ENCODE measurements around the gene NXN. TPM values are rescaled to one million over a fixed set of nuclear protein-coding genes. Genes with fewer than 3 reads are reported as not detected.

The NXN gene
- total RNA-seq, 1 experiment from 2014 or later = 126 TPM

DNA sequence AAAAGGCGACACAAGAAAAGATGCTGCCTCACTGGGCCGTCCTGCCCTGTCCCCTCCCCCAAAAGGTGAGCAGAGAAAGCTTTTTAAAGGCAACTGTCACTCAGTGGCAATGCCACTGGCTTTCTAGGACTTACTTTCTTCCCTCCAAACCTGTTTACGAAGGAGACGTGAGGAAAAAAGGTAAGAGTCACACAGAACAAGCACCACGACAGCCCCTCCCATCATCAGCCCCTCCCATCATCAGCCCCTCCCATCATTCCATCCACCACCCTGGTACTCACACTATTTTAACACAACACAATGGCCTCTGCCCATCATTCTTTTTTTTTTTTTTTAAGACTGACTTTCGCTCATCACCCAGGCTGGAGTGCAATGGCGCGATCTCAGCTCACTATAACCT is 77.1 kb downstream of the NXN start:
- ATAC-seq = no peak
- TF ChIP-seq TCF7L2 (IDR thresholded peaks at IDR 0.05; ENCODE audit: low read depth, low read length) (no peak), POLR2AphosphoS5 (IDR thresholded peaks at IDR 0.05; ENCODE audit: low read depth, low read length) (no peak), SIN3A (IDR thresholded peaks at IDR 0.05; ENCODE audit: borderline replicate concordance, insufficient read depth, low read depth, low read length) (no peak)
- TF ChIP-seq, protein P1, sequence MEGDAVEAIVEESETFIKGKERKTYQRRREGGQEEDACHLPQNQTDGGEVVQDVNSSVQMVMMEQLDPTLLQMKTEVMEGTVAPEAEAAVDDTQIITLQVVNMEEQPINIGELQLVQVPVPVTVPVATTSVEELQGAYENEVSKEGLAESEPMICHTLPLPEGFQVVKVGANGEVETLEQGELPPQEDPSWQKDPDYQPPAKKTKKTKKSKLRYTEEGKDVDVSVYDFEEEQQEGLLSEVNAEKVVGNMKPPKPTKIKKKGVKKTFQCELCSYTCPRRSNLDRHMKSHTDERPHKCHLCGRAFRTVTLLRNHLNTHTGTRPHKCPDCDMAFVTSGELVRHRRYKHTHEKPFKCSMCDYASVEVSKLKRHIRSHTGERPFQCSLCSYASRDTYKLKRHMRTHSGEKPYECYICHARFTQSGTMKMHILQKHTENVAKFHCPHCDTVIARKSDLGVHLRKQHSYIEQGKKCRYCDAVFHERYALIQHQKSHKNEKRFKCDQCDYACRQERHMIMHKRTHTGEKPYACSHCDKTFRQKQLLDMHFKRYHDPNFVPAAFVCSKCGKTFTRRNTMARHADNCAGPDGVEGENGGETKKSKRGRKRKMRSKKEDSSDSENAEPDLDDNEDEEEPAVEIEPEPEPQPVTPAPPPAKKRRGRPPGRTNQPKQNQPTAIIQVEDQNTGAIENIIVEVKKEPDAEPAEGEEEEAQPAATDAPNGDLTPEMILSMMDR (IDR thresholded peaks at IDR 0.05) = no peak
- TF ChIP-seq, protein P2, sequence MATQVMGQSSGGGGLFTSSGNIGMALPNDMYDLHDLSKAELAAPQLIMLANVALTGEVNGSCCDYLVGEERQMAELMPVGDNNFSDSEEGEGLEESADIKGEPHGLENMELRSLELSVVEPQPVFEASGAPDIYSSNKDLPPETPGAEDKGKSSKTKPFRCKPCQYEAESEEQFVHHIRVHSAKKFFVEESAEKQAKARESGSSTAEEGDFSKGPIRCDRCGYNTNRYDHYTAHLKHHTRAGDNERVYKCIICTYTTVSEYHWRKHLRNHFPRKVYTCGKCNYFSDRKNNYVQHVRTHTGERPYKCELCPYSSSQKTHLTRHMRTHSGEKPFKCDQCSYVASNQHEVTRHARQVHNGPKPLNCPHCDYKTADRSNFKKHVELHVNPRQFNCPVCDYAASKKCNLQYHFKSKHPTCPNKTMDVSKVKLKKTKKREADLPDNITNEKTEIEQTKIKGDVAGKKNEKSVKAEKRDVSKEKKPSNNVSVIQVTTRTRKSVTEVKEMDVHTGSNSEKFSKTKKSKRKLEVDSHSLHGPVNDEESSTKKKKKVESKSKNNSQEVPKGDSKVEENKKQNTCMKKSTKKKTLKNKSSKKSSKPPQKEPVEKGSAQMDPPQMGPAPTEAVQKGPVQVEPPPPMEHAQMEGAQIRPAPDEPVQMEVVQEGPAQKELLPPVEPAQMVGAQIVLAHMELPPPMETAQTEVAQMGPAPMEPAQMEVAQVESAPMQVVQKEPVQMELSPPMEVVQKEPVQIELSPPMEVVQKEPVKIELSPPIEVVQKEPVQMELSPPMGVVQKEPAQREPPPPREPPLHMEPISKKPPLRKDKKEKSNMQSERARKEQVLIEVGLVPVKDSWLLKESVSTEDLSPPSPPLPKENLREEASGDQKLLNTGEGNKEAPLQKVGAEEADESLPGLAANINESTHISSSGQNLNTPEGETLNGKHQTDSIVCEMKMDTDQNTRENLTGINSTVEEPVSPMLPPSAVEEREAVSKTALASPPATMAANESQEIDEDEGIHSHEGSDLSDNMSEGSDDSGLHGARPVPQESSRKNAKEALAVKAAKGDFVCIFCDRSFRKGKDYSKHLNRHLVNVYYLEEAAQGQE (IDR thresholded peaks at IDR 0.05; ENCODE audit: insufficient read depth in 1 of 2, low read depth in 2 of 2, low read length in 1 of 2) = no peak
- CTCF ChIA-PET = no interaction called here
- peaks cover 31% of the 10 kb centered on the region for H3K4me1 ChIP-seq (ENCODE audit: control insufficient read depth, insufficient read depth, low read length)
- no peak for DNase-seq (ENCODE audit: low read depth, low spot score)
- no peaks in the 10 kb centered on the region for H3K27me3 ChIP-seq (ENCODE audit: control insufficient read depth, insufficient read depth, low read length)
- intact Hi-C loops (cut with micrococcal nuclease; ENCODE audit: unreplicated experiment) = no loop called here
- no peak overlapping the region for H3K27ac ChIP-seq (ENCODE audit: low read length)
- POLR2A ChIA-PET = no interaction called here
- no peaks in the 10 kb centered on the region for H3K36me3 ChIP-seq (ENCODE audit: control insufficient read depth, insufficient read depth, low read length)
- BruUV-seq (replicated peaks) = no TSS peak
- no peaks in the 10 kb centered on the region for H3K9me3 ChIP-seq (ENCODE audit: control insufficient read depth, insufficient read depth, low read depth, low read length)
- no peak overlapping the region for H3K4me3 ChIP-seq (ENCODE audit: low read depth in 2 of 2, low read length in 2 of 2)
- in situ Hi-C loops (cut with HindIII; ENCODE audit: low pct_unique_long_range_greater_than_20kb, low sequenced_read_pairs) = no loop called here

DNA sequence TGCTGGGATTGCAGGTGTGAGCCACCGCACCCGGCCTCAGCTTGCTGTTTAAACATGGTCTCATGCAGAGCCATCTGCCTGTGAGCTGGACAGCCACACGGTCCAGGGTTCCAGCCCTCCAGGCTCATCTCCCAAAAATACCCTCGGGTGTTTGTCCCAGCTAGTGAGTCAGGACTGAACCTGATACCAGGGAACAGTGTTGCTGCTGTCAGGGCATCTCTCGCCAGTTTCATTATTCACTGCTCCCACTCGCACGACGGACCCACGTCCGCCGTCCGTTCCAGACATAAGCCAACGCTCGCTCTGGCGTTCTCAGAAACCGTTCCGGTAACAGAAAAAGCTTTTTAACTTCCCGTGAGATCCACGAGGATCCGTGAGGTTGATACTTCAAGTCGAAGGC is 77.6 kb downstream of the NXN start:
- Histone ChIP-seq H3K27me3 (ENCODE audit: control insufficient read depth, insufficient read depth, low read length) (no peaks in the 10 kb centered on the region), H3K9me3 (ENCODE audit: control insufficient read depth, insufficient read depth, low read depth, low read length) (no peaks in the 10 kb centered on the region), H3K4me1 (ENCODE audit: control insufficient read depth, insufficient read depth, low read length) (peaks cover 31% of the 10 kb centered on the region), H3K36me3 (ENCODE audit: control insufficient read depth, insufficient read depth, low read length) (no peaks in the 10 kb centered on the region), H3K27ac (ENCODE audit: low read length) (no peak overlapping the region), H3K4me3 (ENCODE audit: low read depth in 2 of 2, low read length in 2 of 2) (no peak overlapping the region)
- ATAC-seq (no peak), DNase-seq (ENCODE audit: low read depth, low spot score) (no peak)
- BruUV-seq (replicated peaks) = no TSS peak
- CTCF ChIA-PET = no interaction called here
- in situ Hi-C loops (cut with HindIII; ENCODE audit: low pct_unique_long_range_greater_than_20kb, low sequenced_read_pairs) = no loop called here
- POLR2A ChIA-PET = interaction anchor here (0.6 kb wide), 1 partner anchor 15 kb away, joined by 3 read pairs; no protein-coding TSS in a partner anchor
- no peak for TF ChIP-seq SIN3A (IDR thresholded peaks at IDR 0.05; ENCODE audit: borderline replicate concordance, insufficient read depth, low read depth, low read length)
- TF ChIP-seq, protein P1 (IDR thresholded peaks at IDR 0.05) = no peak
- TF ChIP-seq POLR2AphosphoS5 (IDR thresholded peaks at IDR 0.05; ENCODE audit: low read depth, low read length) = no peak
- TF ChIP-seq TCF7L2 (IDR thresholded peaks at IDR 0.05; ENCODE audit: low read depth, low read length) = no peak
- TF ChIP-seq, protein P2 (IDR thresholded peaks at IDR 0.05; ENCODE audit: insufficient read depth in 1 of 2, low read depth in 2 of 2, low read length in 1 of 2) = no peak
- intact Hi-C loops (cut with micrococcal nuclease; ENCODE audit: unreplicated experiment) = no loop called here

Measured in Panc1 (cell line).